C4-2B (cell line): ENCODE data around the gene TMEM59L.

ENCODE experiments used
- ZFX ChIP-seq: fragments of 450-650 bp; IDR thresholded peaks from 2 replicates; pipeline ENCODE4 v1.6.1; 2017
- TF ChIP-seq, protein P1 (sequence below): fragments of 450-650 bp; conservative IDR thresholded peaks from 2 replicates; pipeline ENCODE4 v1.5.1; 2017; ENCODE audit warnings: mild to moderate bottlenecking

DNA sequence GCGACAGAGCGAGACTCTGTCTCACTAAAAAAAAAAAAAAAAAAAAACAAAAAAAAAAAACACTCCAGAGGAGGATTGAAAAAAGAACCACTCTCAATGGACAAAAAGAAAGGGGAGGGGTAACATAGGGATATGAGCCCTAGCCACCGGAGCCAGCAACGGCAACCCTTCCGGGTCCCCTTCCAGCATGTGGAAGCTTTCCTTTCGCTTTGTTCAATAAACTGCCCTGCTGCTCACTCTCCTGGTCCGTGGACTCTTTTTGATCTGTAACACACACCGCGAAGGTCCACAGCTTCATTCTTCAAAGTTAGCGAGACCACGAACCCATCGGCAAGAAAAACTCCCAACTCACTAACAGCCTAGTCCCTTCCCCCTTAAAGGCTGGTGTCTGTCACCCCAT lies 25.1 kb upstream of the TMEM59L start:
- TF ChIP-seq, protein P1, sequence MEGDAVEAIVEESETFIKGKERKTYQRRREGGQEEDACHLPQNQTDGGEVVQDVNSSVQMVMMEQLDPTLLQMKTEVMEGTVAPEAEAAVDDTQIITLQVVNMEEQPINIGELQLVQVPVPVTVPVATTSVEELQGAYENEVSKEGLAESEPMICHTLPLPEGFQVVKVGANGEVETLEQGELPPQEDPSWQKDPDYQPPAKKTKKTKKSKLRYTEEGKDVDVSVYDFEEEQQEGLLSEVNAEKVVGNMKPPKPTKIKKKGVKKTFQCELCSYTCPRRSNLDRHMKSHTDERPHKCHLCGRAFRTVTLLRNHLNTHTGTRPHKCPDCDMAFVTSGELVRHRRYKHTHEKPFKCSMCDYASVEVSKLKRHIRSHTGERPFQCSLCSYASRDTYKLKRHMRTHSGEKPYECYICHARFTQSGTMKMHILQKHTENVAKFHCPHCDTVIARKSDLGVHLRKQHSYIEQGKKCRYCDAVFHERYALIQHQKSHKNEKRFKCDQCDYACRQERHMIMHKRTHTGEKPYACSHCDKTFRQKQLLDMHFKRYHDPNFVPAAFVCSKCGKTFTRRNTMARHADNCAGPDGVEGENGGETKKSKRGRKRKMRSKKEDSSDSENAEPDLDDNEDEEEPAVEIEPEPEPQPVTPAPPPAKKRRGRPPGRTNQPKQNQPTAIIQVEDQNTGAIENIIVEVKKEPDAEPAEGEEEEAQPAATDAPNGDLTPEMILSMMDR, result no peak
- TF ChIP-seq ZFX, result no peak
